HEK293 (cell line): ENCODE results near the gene ZSWIM3.
"Not testable (repeated sequence)": the region's sequence is repeated elsewhere in the genome, so short reads cannot be mapped to it uniquely, and the experiment has no call there.

Source experiments
- CTCF ChIA-PET: fragments of 350-600 bp; formaldehyde crosslinking; extraction: SDS; loops from one replicate; lab custom pipeline; 2021; ENCODE audit warnings: antibody characterized with exemption; lab: Yijun Ruan, JAX
- POLR2A ChIA-PET: fragments of 300-600 bp; formaldehyde crosslinking; extraction: SDS; loops from one replicate; lab custom pipeline; 2020; ENCODE audit warnings: antibody characterized with exemption, inconsistent platforms; lab: Yijun Ruan, JAX
- H3K27ac ChIP-seq: fragments of 200-500 bp; sonication (Bioruptor generic); 2 replicates; pipeline ENCODE4 v1.5.1; 2014; ENCODE audit warnings: low read depth, low read length, control low read depth, inconsistent platforms; ENCODE audit errors: extremely low read depth
- H3K36me3 ChIP-seq, 2 experiments: fragments of 200-500 bp in 1 of 2; sonication (Bioruptor generic) in 1 of 2; 1 replicate in 1 of 2; 2 replicates in 1 of 2; pipeline ENCODE4 v1.5.1; 2014 to 2017; ENCODE audit warnings: inconsistent platforms in 2 of 2, low read length in 2 of 2; ENCODE audit not compliant: control insufficient read depth in 2 of 2, insufficient read depth in 1 of 2
- H3K4me1 ChIP-seq: fragments of 200-500 bp; sonication (Bioruptor generic); 2 replicates; pipeline ENCODE4 v1.5.1; 2014; ENCODE audit warnings: mild to moderate bottlenecking, low read length, inconsistent platforms; ENCODE audit not compliant: control insufficient read depth, insufficient read depth
- H3K4me3 ChIP-seq: 2 replicates; pipeline ENCODE4 v1.5.1; 2011; ENCODE audit warnings: low read depth, mild to moderate bottlenecking, control low read depth, low read length, moderate library complexity
- H3K9me3 ChIP-seq: fragments of 200-500 bp; sonication (Bioruptor generic); 2 replicates; pipeline ENCODE4 v1.5.1; 2014; ENCODE audit warnings: low read depth, low read length, inconsistent platforms; ENCODE audit not compliant: control insufficient read depth, insufficient read depth
- BCL11A ChIP-seq: fragments of 450-650 bp; formaldehyde crosslinking; IDR thresholded peaks from 2 replicates; pipeline ENCODE4 v1.5.1; 2016; ENCODE audit warnings: low read depth, missing biosample characterization, missing genetic modification characterization
- GFI1B ChIP-seq: fragments of 450-650 bp; formaldehyde crosslinking; IDR thresholded peaks from 2 replicates; pipeline ENCODE4 v1.5.1; 2016; ENCODE audit warnings: missing biosample characterization, missing genetic modification characterization
- GLIS2 ChIP-seq: fragments of 450-650 bp; formaldehyde crosslinking; IDR thresholded peaks from 2 replicates; pipeline ENCODE4 v1.5.1; 2016; ENCODE audit warnings: missing biosample characterization, missing genetic modification characterization
- HOXC10 ChIP-seq: sonication (generic); formaldehyde crosslinking; IDR thresholded peaks from 2 replicates; pipeline ENCODE4 v1.8.1; 2023; ENCODE audit warnings: mild to moderate bottlenecking, missing genetic modification reagents
- KLF10 ChIP-seq: fragments of 450-650 bp; IDR thresholded peaks from 2 replicates; pipeline ENCODE4 v1.5.1; 2018; ENCODE audit warnings: missing biosample characterization, mild to moderate bottlenecking, missing genetic modification characterization
- KLF16 ChIP-seq: fragments of 450-650 bp; formaldehyde crosslinking; IDR thresholded peaks from 2 replicates; pipeline ENCODE4 v1.5.1; 2017; ENCODE audit warnings: missing biosample characterization, missing genetic modification characterization
- KLF9 ChIP-seq: fragments of 450-650 bp; formaldehyde crosslinking; IDR thresholded peaks from 2 replicates; pipeline ENCODE4 v1.5.1; 2016; ENCODE audit warnings: missing biosample characterization, missing genetic modification characterization, low read depth
- MYNN ChIP-seq: fragments of 450-650 bp; formaldehyde crosslinking; IDR thresholded peaks from 2 replicates; pipeline ENCODE4 v1.5.1; 2016; ENCODE audit warnings: missing biosample characterization, missing genetic modification characterization, borderline replicate concordance
- OSR2 ChIP-seq: fragments of 450-650 bp; formaldehyde crosslinking; IDR thresholded peaks from 2 replicates; pipeline ENCODE4 v1.5.1; 2016; ENCODE audit warnings: missing biosample characterization, missing genetic modification characterization
- SP7 ChIP-seq: fragments of 450-650 bp; formaldehyde crosslinking; IDR thresholded peaks from 2 replicates; pipeline ENCODE4 v1.5.1; 2016; ENCODE audit warnings: missing biosample characterization, missing genetic modification characterization
- TCF7L2 ChIP-seq: IDR thresholded peaks from 2 replicates; pipeline ENCODE4 v1.6.1; 2011; ENCODE audit warnings: low read depth, mild to moderate bottlenecking, inconsistent platforms, low read length, moderate library complexity, borderline replicate concordance
- TRIM28 ChIP-seq: IDR thresholded peaks from 2 replicates; pipeline ENCODE4 v1.6.1; 2011; ENCODE audit warnings: low read length, control low read depth, borderline replicate concordance
- WT1 ChIP-seq: fragments of 450-650 bp; formaldehyde crosslinking; IDR thresholded peaks from 2 replicates; pipeline ENCODE4 v1.5.1; 2016; ENCODE audit warnings: missing biosample characterization, missing genetic modification characterization
- YY1 ChIP-seq: fragments of 450-650 bp; formaldehyde crosslinking; IDR thresholded peaks from 2 replicates; pipeline ENCODE4 v1.5.1; 2018; ENCODE audit warnings: missing biosample characterization, missing genetic modification characterization
- ZBTB21 ChIP-seq: fragments of 450-650 bp; formaldehyde crosslinking; IDR thresholded peaks from 2 replicates; pipeline ENCODE4 v1.5.1; 2017; ENCODE audit warnings: missing biosample characterization, missing genetic modification characterization
- ZFP37 ChIP-seq: fragments of 450-650 bp; formaldehyde crosslinking; IDR thresholded peaks from 2 replicates; pipeline ENCODE4 v1.5.1; 2016; ENCODE audit warnings: missing biosample characterization, missing genetic modification characterization
- ZIC2 ChIP-seq: fragments of 450-650 bp; formaldehyde crosslinking; IDR thresholded peaks from 2 replicates; pipeline ENCODE4 v1.5.1; 2016; ENCODE audit warnings: missing biosample characterization, missing genetic modification characterization
- ZNF133 ChIP-seq: fragments of 450-650 bp; formaldehyde crosslinking; IDR thresholded peaks from 2 replicates; pipeline ENCODE4 v1.5.1; 2016; ENCODE audit warnings: missing biosample characterization, missing genetic modification characterization
- ZNF16 ChIP-seq: fragments of 450-650 bp; formaldehyde crosslinking; IDR thresholded peaks from 2 replicates; pipeline ENCODE4 v1.5.1; 2016; ENCODE audit warnings: low read depth, missing biosample characterization, missing genetic modification characterization
- ZNF248 ChIP-seq: fragments of 450-650 bp; formaldehyde crosslinking; IDR thresholded peaks from 2 replicates; pipeline ENCODE4 v1.5.1; 2017; ENCODE audit warnings: missing biosample characterization, missing genetic modification characterization
- ZNF354C ChIP-seq: fragments of 450-650 bp; formaldehyde crosslinking; IDR thresholded peaks from 2 replicates; pipeline ENCODE4 v1.5.1; 2016; ENCODE audit warnings: missing biosample characterization, missing genetic modification characterization, low read depth, borderline replicate concordance
- ZNF433 ChIP-seq: fragments of 450-650 bp; formaldehyde crosslinking; IDR thresholded peaks from 2 replicates; pipeline ENCODE4 v1.5.1; 2016; ENCODE audit warnings: missing biosample characterization, missing genetic modification characterization, low read depth
- ZNF585B ChIP-seq: fragments of 450-650 bp; formaldehyde crosslinking; IDR thresholded peaks from 2 replicates; pipeline ENCODE4 v1.5.1; 2016; ENCODE audit warnings: missing biosample characterization, missing genetic modification characterization
- ZNF623 ChIP-seq: fragments of 450-650 bp; formaldehyde crosslinking; IDR thresholded peaks from 2 replicates; pipeline ENCODE4 v1.5.1; 2016; ENCODE audit warnings: missing biosample characterization, missing genetic modification characterization
- ZNF670 ChIP-seq: fragments of 450-650 bp; formaldehyde crosslinking; IDR thresholded peaks from 2 replicates; pipeline ENCODE4 v1.5.1; 2016; ENCODE audit warnings: missing biosample characterization, missing genetic modification characterization, low read depth
- ZNF677 ChIP-seq: fragments of 450-650 bp; IDR thresholded peaks from 2 replicates; pipeline ENCODE4 v1.5.0; 2018; ENCODE audit warnings: missing biosample characterization, mild to moderate bottlenecking, missing genetic modification characterization, moderate library complexity
- ZNF768 ChIP-seq: fragments of 450-650 bp; formaldehyde crosslinking; IDR thresholded peaks from 2 replicates; pipeline ENCODE4 v1.5.1; 2018; ENCODE audit warnings: missing biosample characterization, mild to moderate bottlenecking, missing genetic modification characterization
- ZNF777 ChIP-seq: fragments of 450-650 bp; formaldehyde crosslinking; IDR thresholded peaks from 2 replicates; pipeline ENCODE4 v1.5.1; 2017; ENCODE audit warnings: missing biosample characterization, missing genetic modification characterization, borderline replicate concordance
- ZSCAN23 ChIP-seq: fragments of 450-650 bp; formaldehyde crosslinking; IDR thresholded peaks from 2 replicates; pipeline ENCODE4 v1.5.1; 2016; ENCODE audit warnings: missing biosample characterization, missing genetic modification characterization
- TF ChIP-seq, protein P1 (sequence below): fragments of 450-650 bp; formaldehyde crosslinking; IDR thresholded peaks from 2 replicates; pipeline ENCODE4; 2016; ENCODE audit warnings: missing biosample characterization, missing genetic modification characterization
- TF ChIP-seq, protein P2 (sequence below): fragments of 450-650 bp; formaldehyde crosslinking; IDR thresholded peaks from 2 replicates; pipeline ENCODE4 v1.5.1; 2016; ENCODE audit warnings: missing biosample characterization, missing genetic modification characterization

Gene ZSWIM3

DNA sequence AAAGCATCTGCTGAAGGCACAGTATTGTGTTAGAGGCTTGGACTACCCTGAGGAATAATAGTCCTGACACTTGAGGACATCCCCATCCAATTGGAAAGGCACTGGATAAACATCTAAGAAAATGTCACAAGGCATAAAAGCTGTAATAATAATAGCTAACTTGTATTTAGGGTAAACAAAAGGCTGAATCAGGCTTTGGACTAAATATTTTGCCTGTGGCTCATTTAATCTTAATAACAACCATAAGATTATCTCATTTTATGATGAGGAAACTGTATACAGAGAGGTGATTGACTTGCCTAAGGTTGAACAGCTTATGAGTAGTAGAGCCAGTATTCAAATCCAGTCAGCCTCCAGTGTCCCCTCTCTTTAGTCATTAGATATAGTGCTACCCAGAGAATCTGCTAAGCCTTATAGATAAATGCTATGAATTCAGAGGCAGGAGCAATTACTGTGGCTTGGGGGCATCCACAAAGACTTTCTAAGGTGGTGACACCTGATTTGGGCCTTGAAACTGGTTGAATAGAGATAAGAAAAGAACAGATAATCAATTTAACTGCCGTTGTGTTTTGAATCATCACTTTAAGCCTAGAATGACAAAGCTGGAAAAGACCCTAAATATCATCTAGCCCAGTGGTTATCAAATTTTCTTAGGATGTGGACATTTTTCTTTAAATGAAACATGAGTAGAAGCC is 16.1 kb downstream of the ZSWIM3 start:
- no peak overlapping the region for H3K27ac ChIP-seq
- H3K9me3 ChIP-seq: no peaks in the 10 kb centered on the region
- ChIA-PET POLR2A (interaction anchor here (1.8 kb wide), 1 partner anchor 7 kb away, joined by 6 read pairs; the partner anchor contains the start of gene ZSWIM1), CTCF (interaction anchor here (0.8 kb wide), 1 partner anchor 327 kb away, joined by 3 read pairs; the partner anchor contains the start of gene EPPIN)
- H3K4me3 ChIP-seq: no peak overlapping the region
- H3K4me1 ChIP-seq: no peaks in the 10 kb centered on the region
- TF ChIP-seq KLF10 (no peak), TRIM28 (no peak), SP7 (tag by site-specific recombination) (no peak), ZBTB21 (tag by site-specific recombination) (no peak), ZNF433 (tag by site-specific recombination) (no peak), ZSCAN23 (tag by site-specific recombination) (no peak), ZNF768 (tag by site-specific recombination) (no peak), BCL11A (no peak), ZNF585B (tag by site-specific recombination) (no peak), ZIC2 (tag by site-specific recombination) (no peak), ZNF777 (tag by site-specific recombination) (no peak), OSR2 (tag by site-specific recombination) (no peak), GLIS2 (tag by site-specific recombination) (no peak), ZFP37 (no peak), ZNF677 (tag by site-specific recombination) (no peak), ZNF16 (tag by site-specific recombination) (no peak)
- TF ChIP-seq, protein P1, sequence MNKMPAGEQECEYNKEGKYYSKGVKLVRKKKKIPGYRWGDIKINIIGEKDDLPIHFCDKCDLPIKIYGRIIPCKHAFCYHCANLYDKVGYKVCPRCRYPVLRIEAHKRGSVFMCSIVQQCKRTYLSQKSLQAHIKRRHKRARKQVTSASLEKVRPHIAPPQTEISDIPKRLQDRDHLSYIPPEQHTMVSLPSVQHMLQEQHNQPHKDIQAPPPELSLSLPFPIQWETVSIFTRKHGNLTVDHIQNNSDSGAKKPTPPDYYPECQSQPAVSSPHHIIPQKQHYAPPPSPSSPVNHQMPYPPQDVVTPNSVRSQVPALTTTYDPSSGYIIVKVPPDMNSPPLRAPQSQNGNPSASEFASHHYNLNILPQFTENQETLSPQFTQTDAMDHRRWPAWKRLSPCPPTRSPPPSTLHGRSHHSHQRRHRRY (tag by site-specific recombination): no peak
- H3K36me3 ChIP-seq: peaks cover 0 to 26% of the 10 kb centered on the region in 2 experiments; a peak in 2 of 3 replicates

DNA sequence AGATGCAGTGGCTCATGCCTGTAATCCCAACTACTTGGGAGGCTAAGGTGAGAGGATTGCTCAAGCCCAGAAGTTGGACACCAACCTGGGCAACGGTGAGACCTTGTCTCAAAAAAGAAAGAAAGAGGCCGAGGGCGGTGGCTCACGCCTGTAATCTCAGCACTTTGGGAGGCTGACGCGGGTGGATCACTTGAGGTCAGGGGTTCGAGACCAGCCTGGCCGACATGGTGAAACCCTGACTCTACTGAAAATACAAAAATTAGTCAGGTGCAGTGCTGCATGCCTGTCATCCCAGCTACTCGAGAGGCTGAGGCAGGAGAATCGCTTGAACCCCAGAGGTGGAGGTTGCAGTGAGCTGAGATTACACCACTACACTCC is 16.7 kb downstream of the ZSWIM3 start:
- CTCF ChIA-PET: interaction anchor here (0.5 to 0.8 kb wide), 2 partner anchors 114 to 327 kb away, joined by 3 read pairs; partner anchors contain the start of gene EPPIN
- H3K27ac ChIP-seq: not testable (repeated sequence)
- peaks cover 0 to 29% of the 10 kb centered on the region in 2 experiments; a peak in 2 of 3 replicates for H3K36me3 ChIP-seq

DNA sequence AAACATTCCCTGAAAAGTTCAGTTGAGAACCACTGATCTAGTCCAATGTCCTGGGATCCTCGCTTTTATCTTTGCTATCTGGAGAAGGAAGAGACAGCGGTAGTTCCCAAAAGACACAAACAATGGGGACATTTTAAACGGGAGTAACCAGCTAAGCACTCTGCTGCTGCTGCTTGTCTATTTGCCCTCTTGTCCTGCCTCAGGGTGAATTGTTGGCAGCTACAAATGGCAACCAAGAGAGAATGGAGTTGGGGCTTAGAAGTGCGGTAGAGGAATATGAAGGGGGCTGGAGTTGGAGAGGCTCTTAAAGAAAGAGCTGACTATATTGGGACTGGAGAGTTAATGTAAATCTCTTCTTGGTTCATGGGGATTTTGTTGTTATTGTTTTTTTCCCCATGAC is 17.2 kb downstream of the ZSWIM3 start:
- TF ChIP-seq ZNF248 (tag by site-specific recombination) (no peak), KLF9 (tag by site-specific recombination) (no peak), HOXC10 (CRISPR knock-in tag) (no peak), GFI1B (no peak), KLF16 (tag by site-specific recombination) (no peak), WT1 (tag by site-specific recombination) (no peak), MYNN (tag by site-specific recombination) (no peak), TCF7L2 (no peak), ZNF623 (tag by site-specific recombination) (no peak), YY1 (tag by site-specific recombination) (no peak), ZNF133 (tag by site-specific recombination) (no peak), ZNF670 (tag by site-specific recombination) (no peak), ZNF354C (tag by site-specific recombination) (no peak)
- TF ChIP-seq, protein P2, sequence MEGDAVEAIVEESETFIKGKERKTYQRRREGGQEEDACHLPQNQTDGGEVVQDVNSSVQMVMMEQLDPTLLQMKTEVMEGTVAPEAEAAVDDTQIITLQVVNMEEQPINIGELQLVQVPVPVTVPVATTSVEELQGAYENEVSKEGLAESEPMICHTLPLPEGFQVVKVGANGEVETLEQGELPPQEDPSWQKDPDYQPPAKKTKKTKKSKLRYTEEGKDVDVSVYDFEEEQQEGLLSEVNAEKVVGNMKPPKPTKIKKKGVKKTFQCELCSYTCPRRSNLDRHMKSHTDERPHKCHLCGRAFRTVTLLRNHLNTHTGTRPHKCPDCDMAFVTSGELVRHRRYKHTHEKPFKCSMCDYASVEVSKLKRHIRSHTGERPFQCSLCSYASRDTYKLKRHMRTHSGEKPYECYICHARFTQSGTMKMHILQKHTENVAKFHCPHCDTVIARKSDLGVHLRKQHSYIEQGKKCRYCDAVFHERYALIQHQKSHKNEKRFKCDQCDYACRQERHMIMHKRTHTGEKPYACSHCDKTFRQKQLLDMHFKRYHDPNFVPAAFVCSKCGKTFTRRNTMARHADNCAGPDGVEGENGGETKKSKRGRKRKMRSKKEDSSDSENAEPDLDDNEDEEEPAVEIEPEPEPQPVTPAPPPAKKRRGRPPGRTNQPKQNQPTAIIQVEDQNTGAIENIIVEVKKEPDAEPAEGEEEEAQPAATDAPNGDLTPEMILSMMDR (tag by site-specific recombination): no peak
- Histone ChIP-seq H3K36me3 (peaks cover 0 to 29% of the 10 kb centered on the region in 2 experiments; a peak in 1 of 3 replicates), H3K4me1 (no peaks in the 10 kb centered on the region), H3K9me3 (no peaks in the 10 kb centered on the region), H3K27ac (no peak overlapping the region), H3K4me3 (no peak overlapping the region)
- CTCF ChIA-PET: interaction anchor here (0.5 to 1.5 kb wide), 3 partner anchors 76 to 140 kb away, joined by 3 to 4 read pairs (median 4); no protein-coding TSS in a partner anchor
- POLR2A ChIA-PET: no interaction called here

More for the DNA sequence above, 16.7 kb downstream of the ZSWIM3 start:
- H3K9me3 ChIP-seq, POLR2A ChIA-PET, H3K4me1 ChIP-seq, H3K4me3 ChIP-seq: not testable (repeated sequence)
